Mesenchymal stem cell (in vitro differentiated cells and primary cell): ENCODE results near the gene CD2AP.

ENCODE experiments used
- DNase-seq: peaks from one replicate; pipeline ENCODE4 v3.0.0-alpha.2; 2013
- H2AFZ ChIP-seq: one replicate; pipeline ENCODE4 v1.6.1; 2013; ENCODE audit warnings: low read depth, mild to moderate bottlenecking, control low read depth, inconsistent platforms, low read length, moderate library complexity
- H2AK5ac ChIP-seq: 2 replicates; pipeline ENCODE4 v1.6.1; 2013; ENCODE audit warnings: low read length, moderate library complexity, mild to moderate bottlenecking, inconsistent platforms; ENCODE audit not compliant: severe bottlenecking
- H2BK120ac ChIP-seq: one replicate; pipeline ENCODE4 v1.6.1; 2013; ENCODE audit warnings: low read depth, mild to moderate bottlenecking, inconsistent platforms, low read length, moderate library complexity
- H2BK12ac ChIP-seq, 2 experiments: one replicate each; pipeline ENCODE4 v1.6.1; 2013; ENCODE audit warnings: inconsistent platforms in 2 of 2, low read length in 2 of 2, mild to moderate bottlenecking in 2 of 2, moderate library complexity in 2 of 2, control low read depth in 1 of 2
- H2BK15ac ChIP-seq: one replicate; pipeline ENCODE4 v1.6.1; 2013; ENCODE audit warnings: mild to moderate bottlenecking, low read depth, inconsistent platforms; ENCODE audit not compliant: poor library complexity, severe bottlenecking
- H2BK5ac ChIP-seq: 2 replicates; pipeline ENCODE4 v1.6.1; 2013; ENCODE audit warnings: low read depth, mild to moderate bottlenecking, low read length, control low read depth, inconsistent platforms; ENCODE audit not compliant: poor library complexity, severe bottlenecking
- H3K14ac ChIP-seq, 2 experiments: one replicate each; pipeline ENCODE4 v1.6.1; 2013; ENCODE audit warnings: inconsistent platforms in 2 of 2, low read length in 2 of 2, control low read depth in 1 of 2, mild to moderate bottlenecking in 1 of 2, moderate library complexity in 1 of 2
- H3K18ac ChIP-seq, 2 experiments: one replicate each; pipeline ENCODE4 v1.6.1; 2013; ENCODE audit warnings: inconsistent platforms in 2 of 2, low read length in 2 of 2, control low read depth in 1 of 2, low read depth in 1 of 2, mild to moderate bottlenecking in 1 of 2
- H3K23ac ChIP-seq, 2 experiments: one replicate each; pipeline ENCODE4 v1.6.1; 2013; ENCODE audit warnings: inconsistent platforms in 2 of 2, low read length in 2 of 2, mild to moderate bottlenecking in 2 of 2, moderate library complexity in 2 of 2, control low read depth in 1 of 2
- H3K27ac ChIP-seq: 2 replicates; pipeline ENCODE4 v1.5.1; 2013; ENCODE audit warnings: mild to moderate bottlenecking, moderate library complexity, low read length, control low read depth, inconsistent platforms; ENCODE audit not compliant: poor library complexity, severe bottlenecking
- H3K27me3 ChIP-seq, 2 experiments: 2 replicates each; pipeline versions ENCODE4 v1.6.1 to v1.7.0; 2013; ENCODE audit warnings: low read length in 2 of 2, mild to moderate bottlenecking in 2 of 2, moderate library complexity in 2 of 2, control low read depth in 1 of 2, inconsistent platforms in 1 of 2; ENCODE audit not compliant: control insufficient read depth in 1 of 2, insufficient read depth in 1 of 2
- H3K36me3 ChIP-seq, 2 experiments: 2 replicates each; pipeline versions ENCODE4 v1.6.1 to v1.7.0; 2013; ENCODE audit warnings: low read length in 2 of 2, control low read depth in 1 of 2, inconsistent platforms in 1 of 2, low read depth in 1 of 2, mild to moderate bottlenecking in 1 of 2; ENCODE audit not compliant: insufficient read depth in 2 of 2, control insufficient read depth in 1 of 2
- H3K4ac ChIP-seq, 2 experiments: one replicate each; pipeline ENCODE4 v1.6.1; 2013; ENCODE audit warnings: inconsistent platforms in 2 of 2, low read length in 2 of 2, mild to moderate bottlenecking in 2 of 2, moderate library complexity in 2 of 2, control low read depth in 1 of 2, low read depth in 1 of 2
- H3K4me1 ChIP-seq: 2 replicates; pipeline ENCODE4 v1.6.1; 2013; ENCODE audit warnings: low read depth, low read length, control low read depth; ENCODE audit not compliant: control insufficient read depth, insufficient read depth
- H3K4me2 ChIP-seq: 2 replicates; pipeline ENCODE4 v1.6.1; 2013; ENCODE audit warnings: low read length, mild to moderate bottlenecking, inconsistent platforms; ENCODE audit not compliant: poor library complexity, severe bottlenecking
- H3K4me3 ChIP-seq, 2 experiments: 2 replicates each; pipeline versions ENCODE4 v1.5.1 to v1.7.0; 2013; ENCODE audit warnings: low read length in 2 of 2, mild to moderate bottlenecking in 2 of 2, control low read depth in 1 of 2, low read depth in 1 of 2; ENCODE audit not compliant: insufficient read depth in 1 of 2
- H3K79me1 ChIP-seq: replicated peaks from 2 replicates; pipeline ENCODE4 v1.6.1; 2013; ENCODE audit warnings: mild to moderate bottlenecking, control low read depth, low read length, inconsistent platforms; ENCODE audit not compliant: poor library complexity, severe bottlenecking
- H3K9ac ChIP-seq: 2 replicates; pipeline ENCODE4 v1.7.0; 2013; ENCODE audit warnings: mild to moderate bottlenecking, low read length, moderate library complexity
- H3K9me3 ChIP-seq: 2 replicates; pipeline ENCODE4 v1.7.0; 2013; ENCODE audit warnings: mild to moderate bottlenecking, low read length; ENCODE audit not compliant: control insufficient read depth
- H4K8ac ChIP-seq: one replicate; pipeline ENCODE4 v1.6.1; 2013; ENCODE audit warnings: inconsistent platforms, mild to moderate bottlenecking, low read length, moderate library complexity
- H4K91ac ChIP-seq: one replicate; pipeline ENCODE4 v1.6.1; 2013; ENCODE audit warnings: mild to moderate bottlenecking, low read length, inconsistent platforms
- WGBS: methylation state at CpG from one replicate; pipeline ENCODE4 v1.1.7; 2013; ENCODE audit warnings: mixed read lengths; 5-methylcytosine and 5-hydroxymethylcytosine counted together

Gene CD2AP

DNA sequence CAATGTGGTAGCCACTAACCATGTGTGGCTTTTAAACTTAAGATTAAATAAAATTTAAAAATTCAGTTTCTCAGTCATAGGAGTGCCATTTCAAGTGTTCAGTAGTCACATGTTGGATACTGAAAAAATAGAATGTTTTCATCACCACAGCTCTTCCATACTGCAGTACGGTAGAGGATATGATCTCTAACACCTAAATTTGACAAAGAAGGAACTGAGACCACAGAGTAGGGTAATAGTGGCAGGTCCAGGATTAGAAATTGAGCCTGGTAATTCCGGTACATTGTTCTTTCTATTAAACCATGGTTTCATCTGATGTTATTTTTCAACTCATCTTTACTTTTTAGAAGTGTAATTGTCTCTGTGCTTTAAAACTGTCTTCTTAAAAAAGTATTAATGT lies 104.0 kb downstream of the CD2AP start:
- Histone ChIP-seq H3K79me1 (peaks cover 11% of the 10 kb centered on the region), H3K14ac (no peak overlapping the region), H3K4ac (no peak overlapping the region), H3K36me3 (peaks cover 7 to 72% of the 10 kb centered on the region in 2 experiments), H3K4me3 (no peak overlapping the region), H2BK15ac (no peak overlapping the region), H3K4me1 (no peaks in the 10 kb centered on the region), H3K4me2 (no peak overlapping the region), H2AFZ (no peak overlapping the region), H3K18ac (no peak overlapping the region), H3K9me3 (no peaks in the 10 kb centered on the region), H2BK5ac (no peak overlapping the region), H3K23ac (no peak overlapping the region), H4K8ac (no peak overlapping the region), H3K9ac (no peak overlapping the region), H4K91ac (no peak overlapping the region), H3K27ac (no peak overlapping the region), H3K27me3 (no peaks in the 10 kb centered on the region), H2BK12ac (no peak overlapping the region), H2AK5ac (no peak overlapping the region), H2BK120ac (no peak overlapping the region)
- no CpG with 5 or more reads among the region's 2 CpGs for WGBS
- DNase-seq: no peak

DNA sequence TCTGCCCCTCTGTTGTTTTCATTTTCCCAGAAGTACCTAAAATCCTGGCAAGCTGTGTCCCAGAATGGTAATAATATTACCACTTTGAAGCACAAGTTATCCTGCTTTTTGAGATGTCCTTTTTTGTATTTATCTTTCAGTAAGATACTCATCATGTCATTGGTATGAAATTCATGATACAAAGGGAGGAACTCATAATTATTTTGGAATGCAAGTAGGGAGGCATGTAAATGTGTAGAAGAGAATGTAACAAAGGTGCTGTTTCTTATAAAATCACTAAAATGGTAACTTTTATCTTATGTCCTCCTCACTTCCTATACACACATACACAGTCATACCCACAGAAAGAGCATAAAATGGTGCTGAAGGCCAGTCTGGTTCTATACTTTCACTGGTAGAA lies 109.9 kb downstream of the CD2AP start:
- Histone ChIP-seq H3K18ac (no peak overlapping the region), H2BK120ac (no peak overlapping the region), H3K36me3 (peaks cover 3 to 67% of the 10 kb centered on the region in 2 experiments), H2BK5ac (no peak overlapping the region), H3K4ac (no peak overlapping the region), H3K14ac (no peak overlapping the region), H2AFZ (no peak overlapping the region), H2BK15ac (no peak overlapping the region), H3K4me3 (no peak overlapping the region), H3K9ac (no peak overlapping the region), H4K91ac (no peak overlapping the region), H3K9me3 (no peaks in the 10 kb centered on the region), H3K27me3 (no peaks in the 10 kb centered on the region), H2AK5ac (no peak overlapping the region), H2BK12ac (no peak overlapping the region), H3K27ac (peak overlapping the region; percentile 41), H3K4me2 (no peak overlapping the region), H3K79me1 (peaks cover 15% of the 10 kb centered on the region), H3K23ac (no peak overlapping the region), H3K4me1 (no peaks in the 10 kb centered on the region), H4K8ac (no peak overlapping the region)
- DNase-seq: no peak

DNA sequence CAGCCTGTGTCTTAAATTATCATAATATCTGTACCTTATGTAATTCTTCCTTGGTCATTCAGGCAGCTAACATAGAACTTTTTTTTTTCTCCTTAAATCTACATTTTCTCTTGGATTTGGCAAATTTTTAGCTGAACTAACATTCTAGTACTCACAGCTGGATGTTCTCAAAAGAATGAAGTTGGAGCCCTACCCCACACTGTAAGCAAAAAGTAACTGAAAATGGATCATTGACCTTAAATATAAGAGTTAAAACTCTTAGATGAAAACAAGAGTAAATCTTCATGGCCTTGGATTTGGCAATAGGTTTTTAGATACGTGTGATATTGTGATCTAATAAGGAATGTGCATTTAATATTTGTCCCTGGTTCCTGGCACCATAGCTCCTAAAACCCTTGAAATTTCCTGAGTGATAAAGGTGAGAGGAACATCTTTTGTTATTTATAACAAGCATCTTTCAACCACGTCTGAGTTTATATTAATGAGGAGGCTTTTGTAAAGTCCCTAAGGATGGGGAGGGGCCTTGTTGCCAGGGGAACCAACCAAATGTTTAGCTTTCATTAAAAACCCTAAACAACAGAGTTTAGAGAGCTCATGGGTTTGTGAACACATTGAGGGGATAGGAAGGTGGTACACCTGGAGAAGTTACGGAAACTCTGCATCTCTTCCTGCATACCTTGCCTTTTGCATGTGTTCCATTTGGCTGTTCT lies 114.7 kb downstream of the CD2AP start:
- H3K4me2 ChIP-seq: no peak overlapping the region
- H3K9me3 ChIP-seq: no peaks in the 10 kb centered on the region
- H2AK5ac ChIP-seq: no peak overlapping the region
- no peak overlapping the region for H3K27ac ChIP-seq
- no peak overlapping the region for H3K14ac ChIP-seq
- no peak overlapping the region for H2BK12ac ChIP-seq
- no peaks in the 10 kb centered on the region for H3K27me3 ChIP-seq
- no peak overlapping the region for H2BK5ac ChIP-seq
- H2AFZ ChIP-seq: no peak overlapping the region
- no peak overlapping the region for H2BK120ac ChIP-seq
- no peak overlapping the region for H4K91ac ChIP-seq
- no peak overlapping the region for H3K4me3 ChIP-seq
- peak; percentile 18 for DNase-seq
- H3K79me1 ChIP-seq: peaks cover 17% of the 10 kb centered on the region
- 74% methylated on average over 3 of the region's 3 CpGs for WGBS
- H4K8ac ChIP-seq: no peak overlapping the region
- no peak overlapping the region for H3K9ac ChIP-seq
- H3K4ac ChIP-seq: no peak overlapping the region
- no peak overlapping the region for H3K18ac ChIP-seq
- H3K23ac ChIP-seq: no peak overlapping the region
- H3K4me1 ChIP-seq: no peaks in the 10 kb centered on the region
- H3K36me3 ChIP-seq: peaks cover 7 to 75% of the 10 kb centered on the region in 2 experiments
- no peak overlapping the region for H2BK15ac ChIP-seq

DNA sequence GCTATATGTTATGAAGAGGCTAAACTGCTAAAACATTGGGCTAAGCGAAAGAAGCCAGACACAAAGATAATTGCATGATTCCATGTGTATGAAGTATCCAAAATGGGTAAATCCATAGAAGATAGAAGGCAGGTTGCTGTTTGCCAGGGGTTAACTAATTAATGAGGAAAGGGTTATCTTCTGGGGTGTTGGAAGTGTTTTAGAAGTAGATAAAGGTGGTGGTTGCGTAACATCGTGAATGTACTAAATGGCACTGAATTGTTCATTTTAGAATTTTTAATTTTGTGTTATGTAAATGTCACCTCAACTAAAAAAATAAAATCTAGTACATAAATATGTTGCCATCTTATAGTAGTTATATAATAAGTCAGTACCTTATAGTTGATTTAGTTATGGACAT lies 116.4 kb downstream of the CD2AP start:
- H3K27me3 ChIP-seq: no peaks in the 10 kb centered on the region
- H2BK120ac ChIP-seq: no peak overlapping the region
- H2AFZ ChIP-seq: no peak overlapping the region
- peaks cover 12 to 68% of the 10 kb centered on the region in 2 experiments for H3K36me3 ChIP-seq
- no peak overlapping the region for H3K14ac ChIP-seq
- no peak overlapping the region for H3K9ac ChIP-seq
- no peaks in the 10 kb centered on the region for H3K9me3 ChIP-seq
- H3K23ac ChIP-seq: no peak overlapping the region
- no peak for DNase-seq
- no peak overlapping the region for H3K4me2 ChIP-seq
- no peak overlapping the region for H3K27ac ChIP-seq
- no peak overlapping the region for H4K8ac ChIP-seq
- H3K4me3 ChIP-seq: no peak overlapping the region
- H3K79me1 ChIP-seq: peaks cover 24% of the 10 kb centered on the region
- no peak overlapping the region for H4K91ac ChIP-seq
- no peak overlapping the region for H2AK5ac ChIP-seq
- WGBS: over 99% methylated on average over 3 of the region's 3 CpGs
- H2BK15ac ChIP-seq: no peak overlapping the region
- H3K4ac ChIP-seq: no peak overlapping the region
- no peak overlapping the region for H2BK12ac ChIP-seq
- H3K4me1 ChIP-seq: no peaks in the 10 kb centered on the region
- H3K18ac ChIP-seq: no peak overlapping the region
- H2BK5ac ChIP-seq: no peak overlapping the region
